Natural killer cell (primary cell): Measurements from ENCODE around the gene RXRA. TPM values are rescaled to one million over a fixed set of nuclear protein-coding genes. Genes with fewer than 3 reads are reported as not detected.

Experiments used
- ATAC-seq, 3 donors: fragments of 150-1000 bp in 2 of 3; fragments of 200-7000 bp in 1 of 3; cut with Tn5 transposase; 1 replicate in 1 of 3; 2 replicates in 2 of 3; pipeline ENCODE4 v1.10.0; 2021; ENCODE audit warnings: mild to moderate bottlenecking in 2 of 3, moderate library complexity in 2 of 3
- DNase-seq, 2 donors: peaks; one replicate each; pipeline versions ENCODE4 v3.0.0 to v3.0.0-alpha.2; 2013 to 2021; ENCODE audit warnings: mixed read lengths in 1 of 2
- H3K27ac ChIP-seq: one replicate; pipeline ENCODE4 v1.5.1; 2013; ENCODE audit warnings: mild to moderate bottlenecking, low read length
- H3K27me3 ChIP-seq: one replicate; pipeline ENCODE4 v1.6.1; 2013; ENCODE audit warnings: low read length; ENCODE audit not compliant: control insufficient read depth, insufficient read depth
- H3K36me3 ChIP-seq: one replicate; pipeline ENCODE4 v1.6.1; 2013; ENCODE audit warnings: low read length; ENCODE audit not compliant: control insufficient read depth, insufficient read depth
- H3K4me1 ChIP-seq: one replicate; pipeline ENCODE4 v1.6.1; 2013; ENCODE audit warnings: low read length; ENCODE audit not compliant: control insufficient read depth, insufficient read depth
- H3K4me3 ChIP-seq: one replicate; pipeline ENCODE4 v1.5.1; 2013; ENCODE audit warnings: low read length
- H3K9me3 ChIP-seq: one replicate; pipeline ENCODE4 v1.6.1; 2013; ENCODE audit warnings: low read length; ENCODE audit not compliant: control insufficient read depth, insufficient read depth
- H3K27ac Mint-ChIP-seq, 2 donors: one replicate each; pipeline ENCODE4 v1.8.0; 2022; ENCODE audit warnings: mild to moderate bottlenecking in 2 of 2, mixed read lengths in 2 of 2, moderate library complexity in 1 of 2
- H3K27me3 Mint-ChIP-seq, 2 donors: one replicate each; pipeline ENCODE4 v1.8.0; 2022; ENCODE audit warnings: low read depth in 2 of 2, mixed read lengths in 2 of 2
- H3K36me3 Mint-ChIP-seq: one replicate; pipeline ENCODE4 v1.8.0; 2022; ENCODE audit warnings: mixed read lengths
- H3K4me1 Mint-ChIP-seq, 2 donors: one replicate each; pipeline ENCODE4 v1.8.0; 2022; ENCODE audit warnings: mixed read lengths in 2 of 2
- H3K4me3 Mint-ChIP-seq: one replicate; pipeline ENCODE4 v1.8.0; 2022; ENCODE audit warnings: mild to moderate bottlenecking, moderate library complexity, mixed read lengths
- H3K9me3 Mint-ChIP-seq, 2 donors: one replicate each; pipeline ENCODE4 v1.8.0; 2022; ENCODE audit warnings: mixed read lengths in 2 of 2
- CTCF ChIP-seq: fragments of 200-600 bp; IDR thresholded peaks from one replicate; pipeline ENCODE4 v1.8.0; 2022; ENCODE audit warnings: antibody characterized with exemption
- WGBS: methylation state at CpG from one replicate; pipeline ENCODE4 v1.1.7; 2013; ENCODE audit warnings: missing lambda C conversion rate; ENCODE audit not compliant: insufficient coverage; 5-methylcytosine and 5-hydroxymethylcytosine counted together
- intact Hi-C: fragments of 100-400 bp; cut with micrococcal nuclease; formaldehyde crosslinking; loops from one replicate; pipeline ENCODE4 v1.14.2; 2022
- total RNA-seq, 4 donors: library from RNA; stranded (reverse); fragments of 120-200 nt in 1 of 4; gene quantifications; one replicate each; pipeline versions ENCODE4 v1.2.3 to v1.2.4, GENCODE V29; 2013 to 2022

RXRA gene
- total RNA-seq, 3 donors from 2014 or later (not counting 1 experiment from before 2014, with no cell fraction given): 30.9 to 64.1 (median 42.2) TPM

- H3K27ac Mint-ChIP-seq: no peak overlapping the region
- H3K36me3 ChIP-seq: no peaks in the 10 kb centered on the region
- H3K4me3 Mint-ChIP-seq: no peak overlapping the region
- no peaks in the 10 kb centered on the region for H3K27me3 Mint-ChIP-seq
- no peaks in the 10 kb centered on the region for H3K9me3 Mint-ChIP-seq
- no peaks in the 10 kb centered on the region for H3K9me3 ChIP-seq
- TF ChIP-seq CTCF: no peak
- intact Hi-C loops: loop anchor here (10.0 kb wide), 2 partner anchors 66 to 164 kb away; partner anchors contain the start of gene RNU6ATAC
- WGBS: 93% methylated on average over 31 of the region's 31 CpGs
- H3K4me1 Mint-ChIP-seq: peaks cover 0 to 28% of the 10 kb centered on the region in 2 donors
- DNase-seq (no peak), ATAC-seq (no peak)
- peaks cover 40% of the 10 kb centered on the region for H3K4me1 ChIP-seq
- H3K4me3 ChIP-seq: no peak overlapping the region
- no peak overlapping the region for H3K27ac ChIP-seq
- H3K36me3 Mint-ChIP-seq: no peaks in the 10 kb centered on the region
- H3K27me3 ChIP-seq: peaks cover 10% of the 10 kb centered on the region
Measured at GRCh38 chr9:134328841-134329575, 2.8 kb downstream of the RXRA start.

GRCh38 chr9:134329576-134329855 lies 3.3 kb downstream of the RXRA start:
- Histone ChIP-seq H3K9me3 (no peaks in the 10 kb centered on the region), H3K36me3 (no peaks in the 10 kb centered on the region), H3K27me3 (peaks cover 10% of the 10 kb centered on the region), H3K27ac (no peak overlapping the region), H3K4me1 (peaks cover 36% of the 10 kb centered on the region), H3K4me3 (no peak overlapping the region)
- no peak for TF ChIP-seq CTCF
- H3K27me3 Mint-ChIP-seq: no peaks in the 10 kb centered on the region
- no peak overlapping the region for H3K27ac Mint-ChIP-seq
- intact Hi-C loops: loop anchor here (10.0 kb wide), 2 partner anchors 65 to 165 kb away; partner anchors contain the start of gene RNU6ATAC
- H3K36me3 Mint-ChIP-seq: no peaks in the 10 kb centered on the region
- peaks cover 0 to 23% of the 10 kb centered on the region in 2 donors for H3K4me1 Mint-ChIP-seq
- 70% methylated on average over 7 of the region's 7 CpGs for WGBS
- DNase-seq (no peak), ATAC-seq (no peak)
- H3K4me3 Mint-ChIP-seq: no peak overlapping the region
- H3K9me3 Mint-ChIP-seq: no peaks in the 10 kb centered on the region

GRCh38 chr9:134329886-134330285 lies 3.6 kb downstream of the RXRA start:
- Mint-ChIP-seq H3K27ac (no peak overlapping the region), H3K36me3 (no peaks in the 10 kb centered on the region), H3K4me1 (peaks cover 0 to 23% of the 10 kb centered on the region in 2 donors), H3K9me3 (no peaks in the 10 kb centered on the region), H3K4me3 (no peak overlapping the region), H3K27me3 (no peaks in the 10 kb centered on the region)
- H3K4me1 ChIP-seq: peaks cover 32% of the 10 kb centered on the region
- intact Hi-C loops: loop anchor here (10.0 kb wide), 2 partner anchors 65 to 165 kb away; partner anchors contain the start of gene RNU6ATAC
- no peaks in the 10 kb centered on the region for H3K36me3 ChIP-seq
- H3K27me3 ChIP-seq: peaks cover 10% of the 10 kb centered on the region
- ATAC-seq (no peak), DNase-seq (no peak)
- no peak overlapping the region for H3K27ac ChIP-seq
- H3K4me3 ChIP-seq: no peak overlapping the region
- 62% methylated on average over 5 of the region's 5 CpGs for WGBS
- H3K9me3 ChIP-seq: no peaks in the 10 kb centered on the region
- no peak for TF ChIP-seq CTCF

- Mint-ChIP-seq H3K27me3 (no peaks in the 10 kb centered on the region), H3K4me3 (no peak overlapping the region), H3K36me3 (no peaks in the 10 kb centered on the region), H3K4me1 (peaks cover 0 to 26% of the 10 kb centered on the region in 2 donors), H3K9me3 (no peaks in the 10 kb centered on the region), H3K27ac (no peak overlapping the region)
- Histone ChIP-seq H3K36me3 (no peaks in the 10 kb centered on the region), H3K9me3 (no peaks in the 10 kb centered on the region), H3K27ac (no peak overlapping the region), H3K4me3 (no peak overlapping the region), H3K27me3 (peaks cover 10% of the 10 kb centered on the region), H3K4me1 (peaks cover 27% of the 10 kb centered on the region)
- TF ChIP-seq CTCF: no peak
- DNase-seq (no peak), ATAC-seq (no peak)
- intact Hi-C loops: no loop called here
- 86% methylated on average over 3 of the region's 3 CpGs for WGBS
Measured at GRCh38 chr9:134330590-134330989, 4.3 kb downstream of the RXRA start.
